Breast epithelium (tissue), 4 donors: ENCODE results near the gene CLIC3. TPM values are rescaled to one million over a fixed set of nuclear protein-coding genes. Genes with fewer than 3 reads are reported as not detected.

Source experiments
- DNase-seq, 2 donors: peaks; one replicate each; pipeline ENCODE4 v3.0.0-alpha.2; 2019; ENCODE audit warnings: low spot score in 2 of 2
- H3K27ac ChIP-seq, 2 donors: fragments of 200-600 bp; sonication (generic) in 1 of 2; one replicate each; pipeline ENCODE4 v1.5.1; 2016 to 2019; ENCODE audit warnings: mild to moderate bottlenecking in 1 of 2
- H3K27me3 ChIP-seq, 2 donors: fragments of 200-600 bp; sonication (generic) in 1 of 2; one replicate each; pipeline versions ENCODE4 v1.5.1 to v1.6.0; 2017 to 2019; ENCODE audit warnings: control low read depth in 1 of 2, mild to moderate bottlenecking in 1 of 2
- H3K36me3 ChIP-seq: fragments of 200-600 bp; one replicate; pipeline ENCODE4 v1.5.1; 2019
- H3K4me1 ChIP-seq, 2 donors: fragments of 200-600 bp; sonication (generic); one replicate each; pipeline ENCODE4 v1.5.1; 2016 to 2019; ENCODE audit warnings: control low read depth in 1 of 2
- H3K4me3 ChIP-seq, 3 donors: fragments of 200-600 bp; sonication (generic); 1 replicate in 2 of 3; 2 replicates in 1 of 3; pipeline ENCODE4 v1.5.1; 2016 to 2019; ENCODE audit warnings: mild to moderate bottlenecking in 3 of 3, moderate library complexity in 2 of 3
- H3K9me3 ChIP-seq, 2 donors: fragments of 200-600 bp; sonication (generic) in 1 of 2; one replicate each; pipeline ENCODE4 v1.5.1; 2016 to 2019; ENCODE audit warnings: control low read depth in 1 of 2
- CTCF ChIP-seq, 3 donors: fragments of 450-650 bp; IDR thresholded peaks; one replicate each; pipeline ENCODE4 v1.5.1; 2016 to 2017; ENCODE audit warnings: antibody characterized with exemption in 3 of 3, mild to moderate bottlenecking in 3 of 3, moderate library complexity in 3 of 3
- POLR2A ChIP-seq: fragments of 450-650 bp; IDR thresholded peaks from one replicate; pipeline ENCODE4 v1.6.1; 2016; ENCODE audit warnings: antibody characterized with exemption, mild to moderate bottlenecking, moderate library complexity
- POLR2AphosphoS5 ChIP-seq, 3 donors: sonication (generic); formaldehyde crosslinking; IDR thresholded peaks; one replicate each; pipeline ENCODE4 v1.6.1; 2017; ENCODE audit warnings: antibody characterized with exemption in 3 of 3
- intact Hi-C: fragments of 100-400 bp; cut with DNase I; formaldehyde crosslinking; loops from one replicate; pipeline ENCODE4 v1.15.1; 2023; ENCODE audit warnings: low total_unique reads
- total RNA-seq, 3 donors: library from RNA; depleted of rRNA; stranded (reverse); fragments of >200 nt; gene quantifications; one replicate each; pipeline ENCODE4 v1.1.0, GENCODE V29; 2016

The CLIC3 gene
- total RNA-seq, 3 donors from 2014 or later, result 0.32 to 3.5 TPM; not detected in 1

GRCh38 chr9:137016436-137016835 is 20.1 kb upstream of the CLIC3 start:
- Histone ChIP-seq H3K4me3 (no peak overlapping the region), H3K4me1 (no peaks in the 10 kb centered on the region), H3K27me3 (no peaks in the 10 kb centered on the region), H3K36me3 (no peaks in the 10 kb centered on the region), H3K9me3 (no peaks in the 10 kb centered on the region), H3K27ac (no peak overlapping the region)
- TF ChIP-seq POLR2A, result no peak
- no peak for TF ChIP-seq POLR2AphosphoS5 (IDR thresholded peaks at IDR 0.05)
- no peak for TF ChIP-seq CTCF (IDR thresholded peaks at IDR 0.05)
- no peak for DNase-seq
- intact Hi-C loops, result no loop called here

- intact Hi-C loops, result no loop called here
- TF ChIP-seq CTCF (IDR thresholded peaks at IDR 0.05) (no peak), POLR2A (no peak), POLR2AphosphoS5 (IDR thresholded peaks at IDR 0.05) (no peak)
- Histone ChIP-seq H3K27ac (no peak overlapping the region), H3K4me3 (no peak overlapping the region), H3K36me3 (no peaks in the 10 kb centered on the region), H3K9me3 (no peaks in the 10 kb centered on the region), H3K4me1 (no peaks in the 10 kb centered on the region), H3K27me3 (no peaks in the 10 kb centered on the region)
- no peak for DNase-seq
These were observed 19.6 kb upstream of the CLIC3 start for GRCh38 chr9:137015976-137016375.

GRCh38 chr9:137015540-137015930 is 19.2 kb upstream of the CLIC3 start:
- no peaks in the 10 kb centered on the region for H3K4me1 ChIP-seq
- intact Hi-C loops, result no loop called here
- no peak overlapping the region for H3K27ac ChIP-seq
- H3K9me3 ChIP-seq, result no peaks in the 10 kb centered on the region
- H3K27me3 ChIP-seq, result no peaks in the 10 kb centered on the region
- no peak overlapping the region for H3K4me3 ChIP-seq
- H3K36me3 ChIP-seq, result no peaks in the 10 kb centered on the region
- DNase-seq, result no peak
- TF ChIP-seq POLR2AphosphoS5 (IDR thresholded peaks at IDR 0.05) (no peak), CTCF (IDR thresholded peaks at IDR 0.05) (no peak), POLR2A (no peak)

- H3K4me1 ChIP-seq, result no peaks in the 10 kb centered on the region
- intact Hi-C loops, result no loop called here
- no peaks in the 10 kb centered on the region for H3K36me3 ChIP-seq
- no peak overlapping the region for H3K4me3 ChIP-seq
- H3K27me3 ChIP-seq, result no peaks in the 10 kb centered on the region
- TF ChIP-seq POLR2A (no peak), POLR2AphosphoS5 (IDR thresholded peaks at IDR 0.05) (no peak), CTCF (IDR thresholded peaks at IDR 0.05) (no peak)
- H3K27ac ChIP-seq, result no peak overlapping the region
- no peak for DNase-seq
- no peaks in the 10 kb centered on the region for H3K9me3 ChIP-seq
These were observed 18.6 kb upstream of the CLIC3 start for GRCh38 chr9:137014776-137015539.

- H3K27me3 ChIP-seq, result no peaks in the 10 kb centered on the region
- DNase-seq, result no peak
- H3K36me3 ChIP-seq, result no peaks in the 10 kb centered on the region
- intact Hi-C loops, result no loop called here
- no peaks in the 10 kb centered on the region for H3K4me1 ChIP-seq
- H3K4me3 ChIP-seq, result no peak overlapping the region
- no peaks in the 10 kb centered on the region for H3K9me3 ChIP-seq
- no peak for TF ChIP-seq CTCF (IDR thresholded peaks at IDR 0.05)
- TF ChIP-seq POLR2AphosphoS5 (IDR thresholded peaks at IDR 0.05), result no peak
- TF ChIP-seq POLR2A, result no peak
- no peak overlapping the region for H3K27ac ChIP-seq
These were observed 17.8 kb upstream of the CLIC3 start for GRCh38 chr9:137014166-137014565.
